ENCODE data around the gene A4GALT. TPM values are rescaled to one million over a fixed set of nuclear protein-coding genes. Genes with fewer than 3 reads are reported as not detected.

A4GALT gene
- total and polyA plus RNA-seq, 7 donors: 1.6 to 51.0 (median 23.5) TPM

DNA sequence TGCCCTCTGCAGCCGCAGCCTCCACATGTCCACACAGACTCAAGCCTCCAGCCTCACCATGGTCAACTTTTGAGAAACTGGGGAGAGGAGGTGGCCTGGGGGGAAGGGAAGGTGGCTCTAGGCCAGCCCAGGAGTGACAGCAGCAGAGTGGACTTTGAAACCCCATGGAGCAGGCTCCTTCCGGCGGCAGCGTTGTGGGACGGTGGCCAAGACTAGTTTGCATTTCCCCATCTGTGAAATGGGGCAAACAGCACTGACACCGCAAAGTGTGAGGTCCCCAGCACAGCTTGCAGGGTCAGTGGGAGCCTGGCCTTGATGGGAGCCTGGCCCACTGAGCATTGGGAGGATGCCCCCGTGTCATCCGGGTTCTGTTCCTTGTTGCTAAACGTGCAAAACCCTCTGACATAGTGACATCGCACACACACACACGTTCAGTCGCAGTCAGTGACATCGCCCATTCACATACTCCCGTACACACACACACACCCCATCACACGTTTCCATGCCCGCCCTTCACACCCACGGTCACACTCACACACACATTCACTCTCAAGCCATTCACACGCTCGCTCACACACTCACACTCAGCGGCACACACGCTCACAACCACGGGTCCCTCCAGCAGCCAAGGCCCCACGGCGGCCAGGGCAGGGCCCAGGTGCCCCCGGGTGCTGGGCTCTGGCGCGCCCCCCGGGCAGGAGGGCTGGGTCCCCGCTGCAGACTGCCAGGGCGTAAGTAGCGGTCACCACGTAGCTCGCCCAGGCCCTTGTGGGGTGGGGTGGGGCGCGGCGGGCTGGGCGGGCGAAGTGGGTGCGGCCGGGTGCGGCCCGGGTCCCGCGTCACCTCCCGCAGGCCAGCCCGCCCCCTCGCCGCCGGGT is 72.1 kb downstream of the A4GALT start:
- Histone ChIP-seq H3K4me1 (peaks cover 0 to 57% (median 52%) of the 10 kb centered on the region in 4 donors), H3K4me3 (peak overlapping the region; percentile 95 to 99 (median 97)), H3K9me3 (no peaks in the 10 kb centered on the region), H3K27me3 (no peaks in the 10 kb centered on the region), H3K27ac (peak overlapping the region; percentile 95 to 98 (median 96)), H3K36me3 (no peaks in the 10 kb centered on the region)
- intact Hi-C loops (cut with DNase I): loop anchor here (5.0 to 10.0 kb wide), 3 partner anchors 206 to 539 kb away; partner anchors contain the start of genes ARFGAP3, PACSIN2 and TTLL12
- no peak for DNase-seq
- WGBS, 2 donors: 1 to 2% methylated on average over 49 of the region's 49 CpGs
- peak in 3 of 4 donors; percentile 30 to 55 (median 32) for TF ChIP-seq POLR2AphosphoS5 (IDR thresholded peaks at IDR 0.05)
- peak; percentile 14 to 69 for TF ChIP-seq POLR2A (IDR thresholded peaks at IDR 0.05)
- TF ChIP-seq EP300 (IDR thresholded peaks at IDR 0.05): no peak
- TF ChIP-seq, protein P1, sequence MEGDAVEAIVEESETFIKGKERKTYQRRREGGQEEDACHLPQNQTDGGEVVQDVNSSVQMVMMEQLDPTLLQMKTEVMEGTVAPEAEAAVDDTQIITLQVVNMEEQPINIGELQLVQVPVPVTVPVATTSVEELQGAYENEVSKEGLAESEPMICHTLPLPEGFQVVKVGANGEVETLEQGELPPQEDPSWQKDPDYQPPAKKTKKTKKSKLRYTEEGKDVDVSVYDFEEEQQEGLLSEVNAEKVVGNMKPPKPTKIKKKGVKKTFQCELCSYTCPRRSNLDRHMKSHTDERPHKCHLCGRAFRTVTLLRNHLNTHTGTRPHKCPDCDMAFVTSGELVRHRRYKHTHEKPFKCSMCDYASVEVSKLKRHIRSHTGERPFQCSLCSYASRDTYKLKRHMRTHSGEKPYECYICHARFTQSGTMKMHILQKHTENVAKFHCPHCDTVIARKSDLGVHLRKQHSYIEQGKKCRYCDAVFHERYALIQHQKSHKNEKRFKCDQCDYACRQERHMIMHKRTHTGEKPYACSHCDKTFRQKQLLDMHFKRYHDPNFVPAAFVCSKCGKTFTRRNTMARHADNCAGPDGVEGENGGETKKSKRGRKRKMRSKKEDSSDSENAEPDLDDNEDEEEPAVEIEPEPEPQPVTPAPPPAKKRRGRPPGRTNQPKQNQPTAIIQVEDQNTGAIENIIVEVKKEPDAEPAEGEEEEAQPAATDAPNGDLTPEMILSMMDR (IDR thresholded peaks at IDR 0.05): no peak

DNA sequence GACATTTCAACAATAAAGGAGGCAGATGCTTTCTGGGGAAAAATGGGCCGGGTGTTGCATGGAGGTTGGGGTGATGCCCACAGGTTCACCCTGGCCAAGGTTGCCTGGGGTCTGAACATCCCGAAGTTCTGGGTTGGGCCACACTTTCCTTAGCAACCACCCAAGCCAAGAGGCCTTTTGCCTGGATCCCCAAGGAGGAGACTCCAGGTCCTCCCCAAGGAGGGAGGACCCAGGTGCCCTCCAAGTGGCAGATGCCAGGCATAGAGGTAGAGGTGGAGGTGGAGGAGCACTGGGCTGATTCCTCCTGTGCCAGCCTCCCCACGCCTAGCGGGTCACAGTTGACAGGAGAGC is 72.7 kb downstream of the A4GALT start:
- intact Hi-C loops (cut with DNase I): loop anchor here (5.0 to 10.0 kb wide), 3 partner anchors 207 to 539 kb away; partner anchors contain the start of genes ARFGAP3, PACSIN2 and TTLL12

GRCh38 chr22:42646569-42647525 is 73.8 kb downstream of the A4GALT start:
- Histone ChIP-seq H3K27ac (peak overlapping the region; percentile 95 to 98 (median 96)), H3K4me1 (peaks cover 0 to 75% (median 66%) of the 10 kb centered on the region in 4 donors), H3K9me3 (no peaks in the 10 kb centered on the region), H3K4me3 (peak overlapping the region; percentile 6 to 34 (median 26)), H3K36me3 (no peaks in the 10 kb centered on the region), H3K27me3 (no peaks in the 10 kb centered on the region)
- WGBS, 2 donors: 15 to 49% methylated on average over 16 of the region's 16 CpGs
- intact Hi-C loops (cut with DNase I): loop anchor here (5.0 to 10.0 kb wide), 3 partner anchors 208 to 540 kb away; partner anchors contain the start of genes ARFGAP3, PACSIN2 and TTLL12
- peak in 1 of 4 donors; percentile 12 for TF ChIP-seq POLR2AphosphoS5 (IDR thresholded peaks at IDR 0.05)
- TF ChIP-seq, protein P1 (IDR thresholded peaks at IDR 0.05): no peak
- no peak for DNase-seq

More for the DNA sequence above, 72.7 kb downstream of the A4GALT start:
- no peak for DNase-seq
- Histone ChIP-seq H3K27ac (peak overlapping the region; percentile 95 to 98 (median 96)), H3K27me3 (no peaks in the 10 kb centered on the region), H3K9me3 (no peaks in the 10 kb centered on the region), H3K4me1 (peaks cover 0 to 64% (median 58%) of the 10 kb centered on the region in 4 donors), H3K36me3 (no peaks in the 10 kb centered on the region), H3K4me3 (peak overlapping the region; percentile 95 to 99 (median 97))
- WGBS, 2 donors: 22 to 63% methylated on average over 4 of the region's 4 CpGs
- TF ChIP-seq, protein P1 (IDR thresholded peaks at IDR 0.05): no peak
- TF ChIP-seq EP300 (IDR thresholded peaks at IDR 0.05) (no peak), POLR2A (IDR thresholded peaks at IDR 0.05) (no peak), POLR2AphosphoS5 (IDR thresholded peaks at IDR 0.05) (no peak)

DNA sequence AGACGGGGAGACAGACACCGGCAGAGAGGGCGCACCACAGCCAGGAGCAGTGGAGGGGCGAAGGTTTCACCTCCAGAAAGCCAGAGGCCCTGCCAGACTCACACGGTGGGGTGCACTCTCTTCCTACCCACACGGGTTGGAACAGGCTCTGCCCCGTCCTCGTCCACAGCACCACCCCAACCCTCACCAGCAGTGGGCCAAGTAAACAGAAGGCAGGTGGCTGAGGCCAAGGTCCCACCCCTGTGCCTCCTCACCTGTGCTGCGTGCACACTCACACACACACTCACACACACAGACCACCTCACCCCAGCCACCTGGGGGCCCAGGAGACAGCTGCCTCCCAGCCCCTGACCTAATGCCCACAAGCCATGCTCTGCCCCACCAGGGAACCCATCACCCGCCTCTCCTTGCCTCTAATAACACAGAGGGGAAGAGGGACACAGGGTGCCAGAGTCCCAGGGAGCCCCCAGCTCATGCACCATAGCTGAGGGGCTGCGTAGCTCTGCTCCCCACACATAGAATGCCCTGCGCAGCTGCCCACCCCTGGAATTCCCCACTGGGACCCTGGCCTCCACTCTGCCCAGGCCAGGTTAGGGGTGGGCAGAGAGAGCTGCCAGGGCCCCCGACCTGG is 74.6 kb downstream of the A4GALT start:
- DNase-seq: no peak
- Histone ChIP-seq H3K27ac (peak overlapping the region; percentile 95 to 98 (median 96)), H3K4me1 (peaks cover 0 to 78% (median 68%) of the 10 kb centered on the region in 4 donors), H3K4me3 (peak overlapping the region; percentile 6 to 34 (median 26)), H3K36me3 (no peaks in the 10 kb centered on the region), H3K27me3 (no peaks in the 10 kb centered on the region), H3K9me3 (no peaks in the 10 kb centered on the region)
- TF ChIP-seq, protein P1 (IDR thresholded peaks at IDR 0.05): no peak
- TF ChIP-seq POLR2A (IDR thresholded peaks at IDR 0.05) (no peak), EP300 (IDR thresholded peaks at IDR 0.05) (no peak), POLR2AphosphoS5 (IDR thresholded peaks at IDR 0.05) (no peak)
- intact Hi-C loops (cut with DNase I): loop anchor here (2.0 to 10.0 kb wide), 4 partner anchors 25 to 541 kb away; partner anchors contain the start of genes ARFGAP3, PACSIN2 and TTLL12
- 27 to 51% methylated on average over 13 of the region's 13 CpGs for WGBS, 2 donors
